DND-41 (cell line): ENCODE data around the gene RMND5A.

Experiments used
- ATAC-seq: fragments of 200-7000 bp; cut with Tn5 transposase; 3 replicates; pipeline ENCODE4 v1.9.1; 2021; ENCODE audit warnings: low read depth; ENCODE audit not compliant: insufficient read depth
- DNase-seq: peaks from one replicate; pipeline ENCODE4 v3.0.0-alpha.2; 2020
- H2AFZ ChIP-seq: 2 replicates; pipeline ENCODE4 v1.6.0; 2012; ENCODE audit warnings: low read depth, low read length
- H3K27ac ChIP-seq: 2 replicates; pipeline ENCODE4 v1.5.1; 2012; ENCODE audit warnings: low read length, inconsistent platforms
- H3K27me3 ChIP-seq: fragments of 200-600 bp; sonication (generic); 2 replicates; pipeline ENCODE4 v1.6.0; 2012; ENCODE audit warnings: low read length, mild to moderate bottlenecking, inconsistent platforms; ENCODE audit not compliant: insufficient read depth, poor library complexity
- H3K36me3 ChIP-seq: 2 replicates; pipeline ENCODE4 v1.5.1; 2012; ENCODE audit warnings: low read length, inconsistent platforms; ENCODE audit not compliant: insufficient read depth
- H3K4me1 ChIP-seq: 2 replicates; pipeline ENCODE4 v1.5.1; 2012; ENCODE audit warnings: mild to moderate bottlenecking, low read length; ENCODE audit not compliant: insufficient read depth
- H3K4me2 ChIP-seq: 2 replicates; pipeline ENCODE4 v1.6.0; 2012; ENCODE audit warnings: mild to moderate bottlenecking, moderate library complexity, low read length, inconsistent platforms; ENCODE audit not compliant: insufficient read depth
- H3K4me3 ChIP-seq, 2 experiments: fragments of 200-600 bp in 1 of 2; shearing (Covaris generic) in 1 of 2; 2 replicates each; pipeline ENCODE4 v1.5.1; 2012 to 2016; ENCODE audit warnings: inconsistent platforms in 2 of 2, low read length in 2 of 2, mild to moderate bottlenecking in 2 of 2, low read depth in 1 of 2, moderate library complexity in 1 of 2
- H3K79me2 ChIP-seq: 2 replicates; pipeline ENCODE4 v1.6.0; 2012; ENCODE audit warnings: low read length, inconsistent platforms; ENCODE audit not compliant: insufficient read depth
- H3K9ac ChIP-seq: 2 replicates; pipeline ENCODE4 v1.6.0; 2012; ENCODE audit warnings: low read depth, mild to moderate bottlenecking, inconsistent platforms, low read length, moderate library complexity
- H3K9me3 ChIP-seq: 2 replicates; pipeline ENCODE4 v1.5.1; 2012; ENCODE audit warnings: low read length, moderate library complexity, mild to moderate bottlenecking, inconsistent platforms; ENCODE audit not compliant: insufficient read depth, severe bottlenecking
- H4K20me1 ChIP-seq: 2 replicates; pipeline ENCODE4 v1.6.0; 2012; ENCODE audit warnings: low read length; ENCODE audit not compliant: insufficient read depth
- CTCF ChIP-seq: IDR thresholded peaks from 2 replicates; pipeline ENCODE4 v1.5.1; 2012; ENCODE audit warnings: borderline replicate concordance, low read length, moderate library complexity, mild to moderate bottlenecking; ENCODE audit not compliant: poor library complexity, severe bottlenecking; ENCODE audit errors: extremely low read depth
- EZH2 ChIP-seq: IDR thresholded peaks from 3 replicates; pipeline ENCODE4 v1.6.1; 2012; ENCODE audit warnings: borderline replicate concordance, low read depth, mild to moderate bottlenecking, moderate library complexity, low read length, inconsistent platforms; ENCODE audit not compliant: severe bottlenecking

The RMND5A gene

GRCh38 chr2:86807133-86807467 lies 87.0 kb downstream of the RMND5A start:
- Histone ChIP-seq H3K9me3 (no peaks in the 10 kb centered on the region), H4K20me1 (no peaks in the 10 kb centered on the region), H3K79me2 (no peaks in the 10 kb centered on the region), H3K9ac (0 out of 2 replicates have a peak overlapping the region, but pooled peaks have one; percentile 55), H3K27ac (no peak overlapping the region), H3K4me2 (peak overlapping the region; percentile 84), H3K36me3 (no peaks in the 10 kb centered on the region), H3K27me3 (no peaks in the 10 kb centered on the region), H3K4me1 (peaks cover 20% of the 10 kb centered on the region), H2AFZ (peak overlapping the region; percentile 95; the same call in 1 of the 2 replicates), H3K4me3 (peak overlapping the region in 1 of 2 experiments; percentile 59; a peak in 2 of 4 replicates)
- no peak for ATAC-seq
- TF ChIP-seq CTCF = no peak
- no peak for TF ChIP-seq EZH2
- no peak for DNase-seq

GRCh38 chr2:86807468-86808275 lies 87.6 kb downstream of the RMND5A start:
- TF ChIP-seq CTCF = no peak
- TF ChIP-seq EZH2 = no peak
- peak overlapping the region; percentile 84 for H3K4me2 ChIP-seq
- H3K9me3 ChIP-seq = no peaks in the 10 kb centered on the region
- H2AFZ ChIP-seq = peak overlapping the region; percentile 95
- DNase-seq = peak; percentile 67
- peak overlapping the region; percentile 8 to 59; a peak in 3 of 4 replicates for H3K4me3 ChIP-seq
- no peaks in the 10 kb centered on the region for H3K36me3 ChIP-seq
- H4K20me1 ChIP-seq = no peaks in the 10 kb centered on the region
- H3K79me2 ChIP-seq = no peaks in the 10 kb centered on the region
- H3K4me1 ChIP-seq = peaks cover 20% of the 10 kb centered on the region
- ATAC-seq = peak; percentile 65
- no peak overlapping the region; the same call in 1 of the 2 replicates for H3K27ac ChIP-seq
- no peaks in the 10 kb centered on the region for H3K27me3 ChIP-seq
- H3K9ac ChIP-seq = peak overlapping the region; percentile 55

- Histone ChIP-seq H3K4me2 (peak overlapping the region; percentile 84), H3K9me3 (no peaks in the 10 kb centered on the region), H3K4me3 (peak overlapping the region; percentile 8 to 59; a peak in 3 of 4 replicates), H3K9ac (peak overlapping the region; percentile 55), H2AFZ (peak overlapping the region; percentile 95), H3K4me1 (peaks cover 20% of the 10 kb centered on the region), H3K27me3 (no peaks in the 10 kb centered on the region), H3K27ac (peak overlapping the region; percentile 72), H3K79me2 (no peaks in the 10 kb centered on the region), H4K20me1 (no peaks in the 10 kb centered on the region), H3K36me3 (no peaks in the 10 kb centered on the region)
- TF ChIP-seq EZH2 (no peak), CTCF (peak; percentile 99)
- peak; percentile 94 for DNase-seq
- ATAC-seq = peak; percentile 91
Measured at GRCh38 chr2:86808315-86809161, 88.4 kb downstream of the RMND5A start.
